SK-N-SH (cell line): Measurements from ENCODE around the gene PPP1R3F. TPM values are rescaled to one million over a fixed set of nuclear protein-coding genes. Genes with fewer than 3 reads are reported as not detected.

Experiments used
- CTCF ChIA-PET: fragments of 300-600, 350-600 bp; formaldehyde crosslinking; extraction: SDS; loops from one replicate; lab custom pipeline; 2021; lab: Yijun Ruan, JAX
- POLR2A ChIA-PET: fragments of 350-600 bp; sonication (Branson Sonifier 250); formaldehyde crosslinking; extraction: SDS; loops from one replicate; lab custom pipeline; 2020; ENCODE audit warnings: antibody characterized with exemption, inconsistent platforms; lab: Yijun Ruan, JAX
- DNase-seq: peaks from one replicate; pipeline ENCODE4 v3.0.0; 2012
- H2AFZ ChIP-seq: fragments of 200-600 bp; sonication (generic); 2 replicates; pipeline ENCODE4 v1.8.1; 2016; ENCODE audit warnings: antibody characterized with exemption, mild to moderate bottlenecking, low read depth
- H3F3A ChIP-seq: fragments of 200-600 bp; sonication (generic); replicated peaks from 2 replicates; pipeline ENCODE3; 2016; ENCODE audit warnings: antibody characterized with exemption, mild to moderate bottlenecking; ENCODE audit not compliant: insufficient read depth
- H3K27ac ChIP-seq, 2 experiments: fragments of 200-500 bp in 1 of 2; fragments of 200-600 bp in 1 of 2; sonication (Bioruptor generic) in 1 of 2; sonication (generic), shearing (Covaris generic) in 1 of 2; 2 replicates each; pipeline versions ENCODE4 v1.5.1 to v1.6.1; 2014 to 2016; ENCODE audit warnings: low read depth in 2 of 2, inconsistent platforms in 1 of 2, low read length in 1 of 2, mild to moderate bottlenecking in 1 of 2, mixed read lengths in 1 of 2
- H3K27me3 ChIP-seq: fragments of 200-600 bp; sonication (generic), shearing (Covaris generic); 2 replicates; pipeline ENCODE4 v1.6.1; 2016; ENCODE audit warnings: mixed run types; ENCODE audit not compliant: insufficient read depth
- H3K36me3 ChIP-seq, 2 experiments: fragments of 200-500 bp in 1 of 2; fragments of 200-600 bp in 1 of 2; sonication (Bioruptor generic) in 1 of 2; sonication (generic) in 1 of 2; replicated peaks in 1 of 2; 2 replicates each; pipeline versions ENCODE3 to v1.5.1; 2014 to 2016; ENCODE audit warnings: low read length in 1 of 2, mild to moderate bottlenecking in 1 of 2; ENCODE audit not compliant: insufficient read depth in 2 of 2, control insufficient read depth in 1 of 2
- H3K4me1 ChIP-seq, 2 experiments: fragments of 200-500 bp in 1 of 2; fragments of 200-600 bp in 1 of 2; sonication (Bioruptor generic) in 1 of 2; sonication (generic), shearing (Covaris generic) in 1 of 2; 2 replicates each; pipeline versions ENCODE4 v1.5.1 to v1.6.1; 2014 to 2016; ENCODE audit warnings: low read depth in 1 of 2, low read length in 1 of 2, mixed run types in 1 of 2; ENCODE audit not compliant: insufficient read depth in 2 of 2, control insufficient read depth in 1 of 2
- H3K4me2 ChIP-seq: fragments of 200-600 bp; sonication (generic), shearing (Covaris generic); 2 replicates; pipeline ENCODE4 v1.6.1; 2017; ENCODE audit warnings: mixed run types
- H3K4me3 ChIP-seq, 2 experiments: fragments of 200-500 bp in 1 of 2; fragments of 200-600 bp in 1 of 2; sonication (Bioruptor generic) in 1 of 2; sonication (generic), shearing (Covaris generic) in 1 of 2; 2 replicates each; pipeline versions ENCODE4 v1.5.1 to v1.8.1; 2014 to 2016; ENCODE audit warnings: low read depth in 2 of 2, inconsistent platforms in 1 of 2, low read length in 1 of 2, mild to moderate bottlenecking in 1 of 2, mixed read lengths in 1 of 2, moderate library complexity in 1 of 2
- H3K79me2 ChIP-seq: fragments of 200-600 bp; sonication (generic); 2 replicates; pipeline ENCODE4 v1.8.1; 2017; ENCODE audit warnings: mild to moderate bottlenecking; ENCODE audit not compliant: insufficient read depth
- H3K9ac ChIP-seq: fragments of 200-600 bp; sonication (generic); 2 replicates; pipeline ENCODE4 v1.6.1; 2017; ENCODE audit warnings: mixed run types
- H3K9me2 ChIP-seq: fragments of 200-600 bp; sonication (generic); 2 replicates; pipeline ENCODE4 v1.6.1; 2017; ENCODE audit warnings: mixed run types
- H3K9me3 ChIP-seq: fragments of 200-600 bp; sonication (generic); 2 replicates; pipeline ENCODE4 v1.6.1; 2017; ENCODE audit warnings: mixed run types, mild to moderate bottlenecking, moderate library complexity
- H4K20me1 ChIP-seq: fragments of 200-600 bp; sonication (generic); 2 replicates; pipeline ENCODE4 v1.6.1; 2017; ENCODE audit warnings: mild to moderate bottlenecking, mixed run types; ENCODE audit not compliant: insufficient read depth
- EP300 ChIP-seq, 2 experiments: IDR thresholded peaks; 2 replicates each; pipeline versions ENCODE4 v1.4.0 to v1.6.1; 2012; ENCODE audit warnings: borderline replicate concordance in 1 of 2, low read depth in 1 of 2, low read length in 1 of 2
- GATA2 ChIP-seq: sonication (generic); formaldehyde crosslinking; IDR thresholded peaks from 2 replicates; pipeline ENCODE4 v1.5.0; 2020; ENCODE audit warnings: mild to moderate bottlenecking, missing genetic modification reagents
- NRF1 ChIP-seq: IDR thresholded peaks from 2 replicates; pipeline ENCODE4 v1.6.1; 2012; ENCODE audit warnings: low read depth, mild to moderate bottlenecking, low read length
- RFX5 ChIP-seq: IDR thresholded peaks from 2 replicates; pipeline ENCODE4 v1.6.1; 2012; ENCODE audit warnings: mild to moderate bottlenecking, improper control_type of control experiment, low read length
- SIN3A ChIP-seq: IDR thresholded peaks from 2 replicates; pipeline ENCODE4 v1.6.1; 2012; ENCODE audit warnings: low read depth, mild to moderate bottlenecking, low read length, moderate library complexity, borderline replicate concordance
- WGBS: methylation state at CpG from one replicate; pipeline ENCODE4 v1.1.6; 2017; ENCODE audit warnings: low lambda C conversion rate; 5-methylcytosine and 5-hydroxymethylcytosine counted together
- polyA plus RNA-seq, 3 experiments: library from polyadenylated mRNA; depleted of rRNA; stranded (reverse); fragments of >200 nt; gene quantifications; 2 replicates each; pipeline ENCODE4 v1.2.3, GENCODE V29; 2012
- TF ChIP-seq, protein P1 (sequence below): fragments of 150-350 bp; IDR thresholded peaks from 2 replicates; pipeline ENCODE4 v1.6.1; 2016; ENCODE audit warnings: mild to moderate bottlenecking, low read depth, low read length
- TF ChIP-seq, protein P2 (sequence below): IDR thresholded peaks from 2 replicates; pipeline ENCODE4 v1.4.0; 2012; ENCODE audit warnings: low read depth
- TF ChIP-seq, protein P3 (sequence below): fragments of 150-350 bp; IDR thresholded peaks from 2 replicates; pipeline ENCODE4 v1.6.1; 2017; ENCODE audit warnings: antibody characterized with exemption, low read length, low read depth, borderline replicate concordance
- TF ChIP-seq, protein P4 (sequence below): fragments of 200-600 bp; sonication (generic); IDR thresholded peaks from 2 replicates; pipeline ENCODE4 v1.6.1; 2017; ENCODE audit warnings: antibody characterized with exemption, mild to moderate bottlenecking, moderate library complexity
- TF ChIP-seq, protein P5 (sequence below): IDR thresholded peaks from 2 replicates; pipeline ENCODE4 v1.6.1; 2012; ENCODE audit warnings: mild to moderate bottlenecking, low read depth, low read length, moderate library complexity

Gene PPP1R3F
- polyA plus RNA-seq, 1 of the 3 experiments (the other 2 are of a cell fraction) = 6.2 TPM

DNA sequence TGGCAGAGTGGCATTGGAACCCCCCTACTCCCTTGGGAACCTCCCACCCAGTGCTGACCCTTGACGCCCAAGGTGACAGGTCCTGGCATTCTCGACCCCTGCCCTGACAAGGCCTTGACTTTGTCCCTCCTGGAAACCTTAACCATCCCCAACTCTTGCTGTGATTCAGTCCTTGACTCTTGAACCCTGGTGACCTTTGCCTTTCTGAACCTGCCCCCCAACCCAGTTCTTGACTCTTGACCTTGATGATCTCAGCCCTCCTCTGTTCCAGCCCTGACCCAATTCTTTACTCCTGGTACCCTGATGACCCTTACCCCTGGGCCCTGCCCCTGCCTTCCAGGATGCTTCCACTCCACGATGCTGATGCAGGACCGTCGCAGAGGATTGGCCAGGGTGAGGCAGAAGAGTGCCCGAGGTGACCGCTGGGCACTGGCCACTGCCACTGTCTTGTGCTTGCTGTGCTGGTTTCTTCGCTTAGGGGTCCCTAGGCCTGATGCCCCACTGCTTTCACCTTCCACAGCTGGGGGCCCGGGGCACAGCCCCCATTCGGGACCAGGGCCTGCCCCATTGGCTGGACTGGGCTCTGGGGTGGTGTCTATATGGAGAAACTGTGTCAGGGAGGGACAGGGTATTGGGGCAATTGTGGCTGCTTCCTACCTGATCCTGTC, 38.1 kb upstream of the PPP1R3F start:
- CTCF ChIA-PET = no interaction called here
- Histone ChIP-seq H2AFZ (no peak overlapping the region), H3K9ac (no peak overlapping the region), H3F3A (no peaks in the 10 kb centered on the region), H3K9me3 (no peaks in the 10 kb centered on the region), H3K4me3 (no peak overlapping the region), H4K20me1 (no peaks in the 10 kb centered on the region), H3K79me2 (no peaks in the 10 kb centered on the region), H3K27ac (no peak overlapping the region), H3K9me2 (no peaks in the 10 kb centered on the region), H3K4me1 (no peaks in the 10 kb centered on the region), H3K27me3 (no peaks in the 10 kb centered on the region; the same call in 1 of the 2 replicates), H3K36me3 (no peaks in the 10 kb centered on the region), H3K4me2 (no peak overlapping the region)
- POLR2A ChIA-PET = no interaction called here
- TF ChIP-seq EP300 (IDR thresholded peaks at IDR 0.05; ENCODE audit: borderline replicate concordance in 1 of 2, low read depth in 1 of 2, low read length in 1 of 2) (no peak), NRF1 (no peak), RFX5 (no peak), SIN3A (no peak)
- TF ChIP-seq, protein P1, sequence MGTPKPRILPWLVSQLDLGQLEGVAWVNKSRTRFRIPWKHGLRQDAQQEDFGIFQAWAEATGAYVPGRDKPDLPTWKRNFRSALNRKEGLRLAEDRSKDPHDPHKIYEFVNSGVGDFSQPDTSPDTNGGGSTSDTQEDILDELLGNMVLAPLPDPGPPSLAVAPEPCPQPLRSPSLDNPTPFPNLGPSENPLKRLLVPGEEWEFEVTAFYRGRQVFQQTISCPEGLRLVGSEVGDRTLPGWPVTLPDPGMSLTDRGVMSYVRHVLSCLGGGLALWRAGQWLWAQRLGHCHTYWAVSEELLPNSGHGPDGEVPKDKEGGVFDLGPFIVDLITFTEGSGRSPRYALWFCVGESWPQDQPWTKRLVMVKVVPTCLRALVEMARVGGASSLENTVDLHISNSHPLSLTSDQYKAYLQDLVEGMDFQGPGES = no peak
- TF ChIP-seq, protein P2, sequence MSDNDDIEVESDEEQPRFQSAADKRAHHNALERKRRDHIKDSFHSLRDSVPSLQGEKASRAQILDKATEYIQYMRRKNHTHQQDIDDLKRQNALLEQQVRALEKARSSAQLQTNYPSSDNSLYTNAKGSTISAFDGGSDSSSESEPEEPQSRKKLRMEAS = no peak
- TF ChIP-seq, protein P3, sequence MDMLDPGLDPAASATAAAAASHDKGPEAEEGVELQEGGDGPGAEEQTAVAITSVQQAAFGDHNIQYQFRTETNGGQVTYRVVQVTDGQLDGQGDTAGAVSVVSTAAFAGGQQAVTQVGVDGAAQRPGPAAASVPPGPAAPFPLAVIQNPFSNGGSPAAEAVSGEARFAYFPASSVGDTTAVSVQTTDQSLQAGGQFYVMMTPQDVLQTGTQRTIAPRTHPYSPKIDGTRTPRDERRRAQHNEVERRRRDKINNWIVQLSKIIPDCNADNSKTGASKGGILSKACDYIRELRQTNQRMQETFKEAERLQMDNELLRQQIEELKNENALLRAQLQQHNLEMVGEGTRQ = no peak
- TF ChIP-seq, protein P4, sequence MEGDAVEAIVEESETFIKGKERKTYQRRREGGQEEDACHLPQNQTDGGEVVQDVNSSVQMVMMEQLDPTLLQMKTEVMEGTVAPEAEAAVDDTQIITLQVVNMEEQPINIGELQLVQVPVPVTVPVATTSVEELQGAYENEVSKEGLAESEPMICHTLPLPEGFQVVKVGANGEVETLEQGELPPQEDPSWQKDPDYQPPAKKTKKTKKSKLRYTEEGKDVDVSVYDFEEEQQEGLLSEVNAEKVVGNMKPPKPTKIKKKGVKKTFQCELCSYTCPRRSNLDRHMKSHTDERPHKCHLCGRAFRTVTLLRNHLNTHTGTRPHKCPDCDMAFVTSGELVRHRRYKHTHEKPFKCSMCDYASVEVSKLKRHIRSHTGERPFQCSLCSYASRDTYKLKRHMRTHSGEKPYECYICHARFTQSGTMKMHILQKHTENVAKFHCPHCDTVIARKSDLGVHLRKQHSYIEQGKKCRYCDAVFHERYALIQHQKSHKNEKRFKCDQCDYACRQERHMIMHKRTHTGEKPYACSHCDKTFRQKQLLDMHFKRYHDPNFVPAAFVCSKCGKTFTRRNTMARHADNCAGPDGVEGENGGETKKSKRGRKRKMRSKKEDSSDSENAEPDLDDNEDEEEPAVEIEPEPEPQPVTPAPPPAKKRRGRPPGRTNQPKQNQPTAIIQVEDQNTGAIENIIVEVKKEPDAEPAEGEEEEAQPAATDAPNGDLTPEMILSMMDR = no peak
- WGBS = 64% methylated on average over 8 of the region's 10 CpGs
- no peak for DNase-seq

DNA sequence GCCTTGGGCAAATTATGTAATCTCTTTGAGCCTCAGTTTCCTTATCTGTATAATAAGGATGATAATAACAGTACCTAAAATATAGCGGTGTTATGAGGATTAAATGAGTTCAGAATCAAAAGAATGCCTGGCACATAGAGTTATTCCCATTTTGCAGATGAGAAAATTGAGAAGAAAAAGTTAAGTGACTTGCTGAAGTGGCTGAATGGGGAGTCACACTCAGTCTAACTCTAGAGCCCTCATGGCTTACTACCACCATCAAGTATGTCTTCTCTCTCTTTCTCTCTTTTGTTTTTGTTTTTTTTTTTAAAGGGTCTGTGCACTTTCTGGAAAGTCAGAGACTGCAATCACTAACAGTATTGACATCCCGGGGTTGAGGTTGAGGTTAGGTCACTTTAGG, 37.1 kb upstream of the PPP1R3F start:
- DNase-seq = no peak
- no peaks in the 10 kb centered on the region for H3K36me3 ChIP-seq
- H3K27me3 ChIP-seq = no peaks in the 10 kb centered on the region; the same call in 1 of the 2 replicates
- H3K9ac ChIP-seq = no peak overlapping the region
- H3F3A ChIP-seq = no peaks in the 10 kb centered on the region
- no peaks in the 10 kb centered on the region for H3K9me3 ChIP-seq
- no peak overlapping the region for H3K4me3 ChIP-seq
- H3K79me2 ChIP-seq = no peaks in the 10 kb centered on the region
- no peaks in the 10 kb centered on the region for H3K4me1 ChIP-seq
- H4K20me1 ChIP-seq = no peaks in the 10 kb centered on the region
- CTCF ChIA-PET = no interaction called here
- H3K4me2 ChIP-seq = no peak overlapping the region
- H3K9me2 ChIP-seq = no peaks in the 10 kb centered on the region
- H3K27ac ChIP-seq = no peak overlapping the region
- WGBS = 38% methylated on average over 2 of the region's 2 CpGs
- POLR2A ChIA-PET = no interaction called here
- no peak for TF ChIP-seq GATA2 (CRISPR knock-in tag)
- TF ChIP-seq, protein P5, sequence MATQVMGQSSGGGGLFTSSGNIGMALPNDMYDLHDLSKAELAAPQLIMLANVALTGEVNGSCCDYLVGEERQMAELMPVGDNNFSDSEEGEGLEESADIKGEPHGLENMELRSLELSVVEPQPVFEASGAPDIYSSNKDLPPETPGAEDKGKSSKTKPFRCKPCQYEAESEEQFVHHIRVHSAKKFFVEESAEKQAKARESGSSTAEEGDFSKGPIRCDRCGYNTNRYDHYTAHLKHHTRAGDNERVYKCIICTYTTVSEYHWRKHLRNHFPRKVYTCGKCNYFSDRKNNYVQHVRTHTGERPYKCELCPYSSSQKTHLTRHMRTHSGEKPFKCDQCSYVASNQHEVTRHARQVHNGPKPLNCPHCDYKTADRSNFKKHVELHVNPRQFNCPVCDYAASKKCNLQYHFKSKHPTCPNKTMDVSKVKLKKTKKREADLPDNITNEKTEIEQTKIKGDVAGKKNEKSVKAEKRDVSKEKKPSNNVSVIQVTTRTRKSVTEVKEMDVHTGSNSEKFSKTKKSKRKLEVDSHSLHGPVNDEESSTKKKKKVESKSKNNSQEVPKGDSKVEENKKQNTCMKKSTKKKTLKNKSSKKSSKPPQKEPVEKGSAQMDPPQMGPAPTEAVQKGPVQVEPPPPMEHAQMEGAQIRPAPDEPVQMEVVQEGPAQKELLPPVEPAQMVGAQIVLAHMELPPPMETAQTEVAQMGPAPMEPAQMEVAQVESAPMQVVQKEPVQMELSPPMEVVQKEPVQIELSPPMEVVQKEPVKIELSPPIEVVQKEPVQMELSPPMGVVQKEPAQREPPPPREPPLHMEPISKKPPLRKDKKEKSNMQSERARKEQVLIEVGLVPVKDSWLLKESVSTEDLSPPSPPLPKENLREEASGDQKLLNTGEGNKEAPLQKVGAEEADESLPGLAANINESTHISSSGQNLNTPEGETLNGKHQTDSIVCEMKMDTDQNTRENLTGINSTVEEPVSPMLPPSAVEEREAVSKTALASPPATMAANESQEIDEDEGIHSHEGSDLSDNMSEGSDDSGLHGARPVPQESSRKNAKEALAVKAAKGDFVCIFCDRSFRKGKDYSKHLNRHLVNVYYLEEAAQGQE = no peak
- TF ChIP-seq, all 33 proteins: peak for 0
- no peak overlapping the region for H2AFZ ChIP-seq
